HG03175 (cell line): ENCODE measurements around the gene KLF18.
"Not testable (repeated sequence)": the region's sequence is repeated elsewhere in the genome, so short reads cannot be mapped to it uniquely, and the experiment has no call there.

Experiments
- ATAC-seq: cut with Tn5 transposase; IDR thresholded peaks from one replicate; pipeline ENCODE4 v1.9.1; 2021; ENCODE audit warnings: mild to moderate bottlenecking, moderate library complexity; ENCODE audit not compliant: unreplicated experiment

Gene KLF18

GRCh38 chr1:44120398-44120949 is 21.0 kb downstream of the KLF18 start:
- ATAC-seq = no peak

- ATAC-seq = no peak
Measured at GRCh38 chr1:44119525-44119924, 21.9 kb downstream of the KLF18 start.

- no peak for ATAC-seq
Measured at GRCh38 chr1:44118682-44119081, 22.7 kb downstream of the KLF18 start, which contains the start of gene KLF17. KLF17 (plus strand) TSS chr1:44118821; CDS start chr1:44118908, 87 bp downstream.

- ATAC-seq = not testable (repeated sequence)
Measured at GRCh38 chr1:44117272-44117671, 24.2 kb downstream of the KLF18 start.

- no peak for ATAC-seq
Measured at GRCh38 chr1:44114098-44114497, 27.3 kb downstream of the KLF18 start.

GRCh38 chr1:44113095-44113609 is 28.3 kb downstream of the KLF18 start:
- no peak for ATAC-seq

DNA sequence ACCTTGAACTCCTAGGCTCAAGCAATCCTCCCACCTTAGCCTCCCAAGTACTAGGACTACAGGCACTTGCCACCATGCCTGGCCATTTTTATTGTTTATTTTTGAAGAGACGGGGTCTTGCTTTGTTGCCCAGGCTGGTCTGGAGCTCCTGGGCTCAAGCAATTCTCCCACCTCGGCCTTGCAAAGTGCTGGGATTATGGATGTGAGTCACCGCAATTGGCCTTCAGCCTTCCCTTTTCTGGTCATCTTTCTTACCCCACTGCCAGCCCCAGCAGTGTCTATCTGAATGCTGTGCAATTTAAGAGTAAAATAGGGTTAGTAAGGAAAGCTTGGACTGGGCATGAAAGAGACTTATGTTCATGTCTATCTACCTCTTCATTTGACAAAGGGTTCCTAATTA is 28.9 kb downstream of the KLF18 start:
- no peak for ATAC-seq

DNA sequence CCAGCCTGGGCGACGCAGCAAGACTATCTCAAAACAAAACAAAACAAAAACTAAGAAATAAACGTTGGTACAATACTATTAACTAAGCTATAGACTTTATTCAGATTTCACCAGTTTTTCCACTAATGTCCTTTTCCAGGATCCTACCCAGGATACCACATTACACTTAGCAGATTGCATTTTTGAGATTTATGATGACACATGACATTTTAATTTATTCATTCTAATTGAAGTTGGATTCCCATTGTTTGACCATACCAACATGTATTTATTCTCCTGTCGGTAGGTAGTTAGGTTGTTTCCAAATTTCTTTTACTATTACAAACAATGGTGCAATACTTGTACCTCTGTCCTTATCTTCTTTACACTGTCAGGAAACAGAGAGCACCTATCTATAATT is 29.6 kb downstream of the KLF18 start:
- no peak for ATAC-seq

- no peak for ATAC-seq
Measured at GRCh38 chr1:44110916-44111315, 30.5 kb downstream of the KLF18 start.

DNA sequence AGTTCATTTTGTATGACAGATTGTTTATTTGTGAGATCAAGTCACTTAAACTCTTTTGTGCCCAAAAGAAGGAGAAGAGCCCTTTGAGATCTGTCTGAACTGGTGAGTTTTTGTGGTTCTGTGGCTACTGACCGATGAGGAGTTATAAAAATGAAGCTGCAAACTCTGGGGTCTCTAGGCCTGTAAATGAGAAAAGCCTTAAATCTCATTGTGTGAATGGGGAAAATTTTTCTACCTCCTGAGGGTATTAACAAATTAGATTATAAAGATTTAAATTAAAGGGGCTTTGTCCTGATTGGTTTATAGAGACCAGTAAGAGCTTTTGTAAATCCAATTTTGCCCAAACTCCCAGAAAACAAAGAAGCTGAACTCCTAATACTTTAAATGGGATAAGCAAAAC is 32.5 kb downstream of the KLF18 start:
- ATAC-seq = no peak

GRCh38 chr1:44108241-44108640 is 33.2 kb downstream of the KLF18 start:
- no peak for ATAC-seq

DNA sequence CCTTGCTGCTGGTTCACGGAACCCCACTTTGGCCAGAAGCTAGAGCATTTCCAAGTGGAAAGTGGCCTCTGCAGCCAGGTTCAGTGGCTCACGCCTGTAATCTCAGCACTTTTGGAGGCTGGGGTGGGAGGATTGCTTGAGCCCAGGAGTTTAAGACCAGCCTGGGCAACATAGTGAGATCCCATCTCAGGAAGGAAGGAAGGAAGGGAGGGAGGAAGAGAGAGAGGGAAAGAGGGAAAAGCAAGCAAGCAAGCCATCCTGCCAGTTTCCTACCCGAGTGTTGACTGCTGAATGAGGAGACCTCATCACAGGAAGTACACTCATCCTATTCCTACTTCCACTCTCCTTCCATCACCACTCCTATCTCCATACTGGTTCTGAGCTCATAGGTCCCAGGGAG is 35.6 kb downstream of the KLF18 start:
- no peak for ATAC-seq

DNA sequence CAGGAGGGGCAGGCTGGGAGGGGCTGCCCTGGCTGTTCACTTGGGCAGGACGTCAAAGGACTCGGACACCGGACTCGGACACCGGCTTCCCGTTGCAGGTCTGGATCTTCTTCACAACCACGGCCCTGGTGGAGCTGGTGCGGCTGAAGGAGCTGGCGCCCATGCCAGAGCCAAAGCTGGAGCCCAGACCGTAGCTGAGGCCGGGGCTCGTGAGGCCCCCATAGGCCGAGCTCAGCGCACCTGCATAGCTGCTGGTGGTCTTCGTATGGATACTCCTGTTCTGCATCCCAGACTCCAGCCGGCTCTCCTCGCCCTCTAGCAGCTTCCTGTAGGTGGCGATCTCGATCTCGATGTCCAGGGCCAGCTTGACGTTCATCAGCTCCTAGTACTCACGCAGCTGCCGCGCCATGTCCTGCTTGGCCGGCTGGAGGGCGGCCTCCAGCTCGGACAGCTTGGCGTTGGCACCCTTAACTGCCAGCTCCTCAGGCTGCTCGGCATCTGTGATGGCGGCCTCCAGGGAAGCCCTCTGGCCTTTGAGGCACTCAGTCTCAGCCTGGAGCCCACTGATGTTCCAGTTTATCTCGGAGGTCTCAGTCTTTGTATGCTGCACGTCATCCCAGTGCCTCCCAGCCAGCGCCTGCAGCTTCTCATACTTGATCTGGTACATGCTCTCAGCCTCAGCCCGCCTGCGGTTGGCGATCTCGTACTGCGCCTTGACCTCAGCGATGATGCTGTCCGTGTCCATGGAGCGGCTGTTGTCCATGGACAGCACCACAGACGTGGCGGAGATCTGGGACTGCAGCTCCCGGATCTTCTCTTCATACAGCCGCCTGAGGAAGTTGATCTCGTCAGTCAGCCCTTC is 37.9 kb downstream of the KLF18 start:
- no peak for ATAC-seq

DNA sequence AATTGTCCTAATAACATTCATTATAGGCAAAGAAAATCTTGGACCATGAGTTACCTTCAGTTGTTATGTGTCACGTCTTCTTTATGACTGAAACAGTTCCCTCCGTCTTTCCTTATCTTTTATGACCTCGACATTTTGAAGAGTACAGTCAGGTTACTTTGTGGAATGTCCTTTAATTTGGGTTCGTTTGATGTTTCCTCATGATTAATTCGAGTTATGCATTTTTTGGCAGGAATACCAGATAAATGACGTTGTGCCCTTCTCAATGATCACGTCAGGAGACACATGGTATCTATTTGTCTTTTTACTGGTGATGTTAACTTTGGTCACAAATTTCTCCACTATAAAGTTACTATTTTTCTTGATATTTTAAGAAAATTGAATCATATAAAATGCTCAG is 40.1 kb downstream of the KLF18 start:
- no peak for ATAC-seq

- no peak for ATAC-seq
Measured at GRCh38 chr1:44100183-44100868, 41.1 kb downstream of the KLF18 start.

- no peak for ATAC-seq
Measured at GRCh38 chr1:44094047-44094446, 47.4 kb downstream of the KLF18 start.

GRCh38 chr1:44090429-44091252 is 50.8 kb downstream of the KLF18 start:
- no peak for ATAC-seq

GRCh38 chr1:44089371-44090048 is 51.9 kb downstream of the KLF18 start:
- ATAC-seq = no peak
